Stimulated activated naive CD8-positive, alpha-beta T cell treated with anti-CD3 and anti-CD28 coated beads, Interleukin-15, Interleukin-2, amounts not matched to agents 100 U/mL and 50 U/mL, for 24 hours (primary cell): ENCODE measurements around the gene HK3.

ENCODE experiments used
- ATAC-seq: fragments of 150-1000 bp; cut with Tn5 transposase; one replicate; pipeline ENCODE4 v1.10.0; 2021
- DNase-seq: peaks from one replicate; pipeline ENCODE4 v3.0.0; 2021

Gene HK3

GRCh38 chr5:176902911-176903664 lies 3.9 kb upstream of the HK3 start:
- ATAC-seq, result no peak
- no peak for DNase-seq

DNA sequence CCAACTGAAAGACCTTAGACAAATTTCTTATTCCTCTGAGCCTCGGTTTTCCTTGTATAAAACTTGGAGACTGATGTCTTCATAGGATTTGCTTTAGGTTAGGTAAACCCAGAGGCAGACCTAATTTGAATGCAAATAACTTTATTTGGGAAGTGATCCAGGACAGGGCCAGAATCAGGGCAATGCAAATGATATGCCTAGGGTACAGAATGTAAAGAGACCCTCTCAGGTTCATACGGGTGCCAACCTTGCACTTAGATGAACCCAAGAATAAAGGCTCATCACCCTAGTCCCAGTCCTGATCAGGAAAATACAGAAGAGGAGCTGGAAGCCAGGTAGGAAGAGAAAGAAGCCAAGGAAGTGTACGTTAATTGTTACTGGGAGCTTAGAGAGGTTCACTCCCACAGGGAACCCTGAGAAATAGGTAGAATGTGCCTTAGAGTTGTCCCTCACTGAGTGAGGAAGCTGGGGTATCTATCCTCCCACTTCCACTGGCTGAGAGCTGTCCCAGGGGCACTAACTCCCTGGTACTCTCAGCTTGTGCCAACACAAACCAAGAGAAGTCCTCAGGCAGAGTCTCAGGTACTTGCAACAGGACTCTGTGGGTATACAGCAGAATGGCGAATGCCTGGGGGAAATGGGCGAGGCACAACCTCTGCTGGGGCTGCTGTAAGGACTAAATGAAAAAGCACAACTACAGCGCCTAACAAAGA lies 3.1 kb upstream of the HK3 start:
- DNase-seq, result no peak
- ATAC-seq, result no peak

- DNase-seq (no peak), ATAC-seq (peak; percentile 89)
Observed at GRCh38 chr5:176901260-176902101, 2.3 kb upstream of the HK3 start.

GRCh38 chr5:176900780-176901204 lies 1.6 kb upstream of the HK3 start:
- no peak for ATAC-seq

GRCh38 chr5:176899946-176900779 lies 1.0 kb upstream of the HK3 start:
- no peak for DNase-seq
- no peak for ATAC-seq

More at GRCh38 chr5:176900780-176901204, 1.6 kb upstream of the HK3 start:
- DNase-seq, result no peak

GRCh38 chr5:176897263-176897662 lies 1.9 kb downstream of the HK3 start:
- ATAC-seq, result no peak
- no peak for DNase-seq

DNA sequence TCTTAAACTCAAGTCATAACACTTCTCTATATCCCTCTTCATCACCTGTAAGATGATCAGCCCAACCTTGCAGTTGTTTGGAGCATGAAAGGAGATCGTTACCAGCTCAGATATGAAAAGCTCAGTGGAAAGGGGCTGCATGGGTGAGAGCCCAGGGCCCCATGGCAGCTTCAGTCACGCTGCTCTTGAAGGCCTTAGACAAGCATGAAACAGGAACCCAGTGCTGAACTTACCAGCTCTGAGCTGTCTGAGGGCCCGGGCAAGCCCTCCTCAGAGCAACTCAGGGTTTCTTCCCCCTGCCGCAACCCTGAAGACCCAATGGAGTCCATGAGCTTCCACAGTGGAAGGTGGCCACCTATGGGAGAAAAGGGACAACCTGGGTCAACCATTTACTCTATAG lies 3.3 kb downstream of the HK3 start:
- ATAC-seq (no peak), DNase-seq (no peak)

DNA sequence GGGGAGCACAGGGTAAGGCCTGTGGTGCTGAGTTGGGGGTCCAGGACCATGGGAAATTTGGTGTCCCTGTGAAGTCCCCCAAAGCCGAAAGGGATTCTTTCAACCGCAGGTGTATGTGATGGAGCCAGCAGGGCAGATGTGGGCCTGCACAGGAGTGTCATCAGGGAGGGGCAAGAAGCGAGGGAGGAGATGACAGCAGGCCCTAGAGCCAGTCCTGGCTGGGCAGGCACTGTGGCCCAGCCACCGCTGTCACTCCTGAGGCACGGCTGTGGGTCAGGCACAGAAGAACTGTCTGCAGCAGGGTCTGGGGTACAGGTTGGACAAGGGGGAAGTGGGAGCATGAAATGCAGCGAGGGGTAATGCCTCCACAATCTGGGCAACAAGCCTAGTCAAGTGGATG lies 4.8 kb downstream of the HK3 start:
- ATAC-seq (no peak), DNase-seq (no peak)

DNA sequence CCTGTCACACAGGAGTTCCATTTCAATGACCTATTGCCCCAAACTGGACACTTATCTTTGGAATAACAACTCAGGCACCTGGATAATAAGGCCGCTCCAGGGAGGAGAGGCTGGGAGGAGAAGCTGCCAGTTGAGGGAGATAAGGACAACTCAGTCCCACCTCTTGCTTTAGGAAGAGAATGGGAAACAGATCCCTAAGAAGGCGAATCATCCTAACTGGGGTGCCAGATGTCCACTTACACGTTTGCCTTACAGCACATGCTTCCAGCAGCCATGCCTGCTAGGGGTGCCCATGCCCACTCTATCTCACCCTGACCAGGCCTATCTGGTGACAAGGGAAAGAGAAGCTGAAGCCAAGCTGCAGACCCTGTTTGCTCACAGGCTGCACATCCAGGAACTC lies 6.5 kb downstream of the HK3 start:
- ATAC-seq, result no peak
- DNase-seq, result no peak

- ATAC-seq (no peak), DNase-seq (no peak)
Observed at GRCh38 chr5:176891331-176891958, 7.7 kb downstream of the HK3 start.

GRCh38 chr5:176890455-176891330 lies 8.5 kb downstream of the HK3 start:
- no peak for ATAC-seq
- DNase-seq, result no peak

GRCh38 chr5:176889321-176890280 lies 9.5 kb downstream of the HK3 start:
- ATAC-seq, result no peak

GRCh38 chr5:176888865-176889165 lies 10.3 kb downstream of the HK3 start:
- ATAC-seq (no peak), DNase-seq (no peak)

More at GRCh38 chr5:176889321-176890280, 9.5 kb downstream of the HK3 start:
- DNase-seq, result no peak

DNA sequence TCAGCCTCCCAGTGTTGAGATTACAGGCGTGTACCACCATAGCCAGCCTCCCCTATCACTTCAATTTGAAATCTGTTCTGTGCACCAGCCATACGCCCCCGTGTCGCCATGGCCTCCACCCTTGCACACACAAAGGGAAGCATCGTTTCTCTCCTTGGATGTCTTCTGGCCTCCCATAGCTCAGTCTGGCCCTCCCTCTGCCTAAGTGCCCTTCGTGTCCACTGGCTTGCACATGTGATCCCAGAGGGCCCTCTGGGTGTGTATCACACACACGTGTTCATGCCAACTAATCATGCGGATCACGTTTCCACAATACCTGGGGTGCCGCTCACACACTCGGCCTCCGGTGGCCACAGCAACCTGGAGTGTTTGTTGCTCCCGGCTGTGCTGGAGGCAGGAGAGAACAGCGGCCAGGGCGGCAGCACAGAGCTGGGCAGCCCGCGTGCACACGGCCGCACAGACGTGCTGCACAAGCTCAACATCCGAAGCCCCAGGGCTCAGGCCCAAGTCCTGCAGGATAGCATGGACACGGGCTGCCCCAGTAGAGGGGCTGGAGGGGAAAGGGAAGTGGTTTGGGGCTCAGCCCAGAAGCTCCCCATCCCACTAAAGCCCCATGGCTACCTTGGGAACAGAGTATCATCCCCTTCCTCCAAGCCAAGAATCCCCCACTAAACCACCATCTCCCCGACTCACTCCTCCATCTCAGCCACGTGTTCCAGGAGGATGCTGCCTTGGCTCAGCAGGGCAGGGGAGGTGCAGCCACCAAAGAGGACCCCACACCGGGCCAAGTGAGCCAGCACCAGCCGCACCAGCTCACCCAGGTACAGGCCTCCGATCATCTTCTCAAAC lies 10.9 kb downstream of the HK3 start:
- ATAC-seq (no peak), DNase-seq (no peak)

GRCh38 chr5:176887252-176887849 lies 11.8 kb downstream of the HK3 start:
- no peak for ATAC-seq
- DNase-seq, result no peak

GRCh38 chr5:176886336-176887251 lies 12.6 kb downstream of the HK3 start:
- DNase-seq (no peak), ATAC-seq (no peak)

DNA sequence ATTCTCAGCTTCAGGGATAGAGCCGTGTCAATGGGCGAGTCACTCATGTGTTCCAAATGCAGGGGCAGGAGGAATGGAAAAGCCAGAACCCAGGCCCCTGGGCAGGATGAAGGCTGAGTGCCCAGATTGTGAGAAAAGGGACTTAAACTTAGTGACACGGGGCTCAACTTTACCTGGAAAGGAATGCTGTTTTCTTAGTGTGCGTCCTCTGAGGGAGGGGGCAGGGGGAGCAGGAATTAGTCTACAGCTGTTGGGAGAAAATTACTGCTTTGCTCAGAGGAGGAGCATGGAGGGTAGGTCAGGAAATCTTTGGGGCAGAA lies 14.6 kb downstream of the HK3 start:
- ATAC-seq, result no peak
- DNase-seq, result no peak
